ENCODE results near the gene NEDD9.

The NEDD9 gene

GRCh38 chr6:11232193-11232769 is at the start of gene NEDD9:
NEDD9 (minus strand) TSS chr6:11232668; CDS start chr6:11232515, 153 bp downstream.
- peaks cover 38 to 55% of the 10 kb centered on the region in 2 donors for H3K4me1 Mint-ChIP-seq

GRCh38 chr6:11282245-11282644 is 49.8 kb upstream of the NEDD9 start:
- Mint-ChIP-seq H3K4me1 (peaks cover 13 to 14% of the 10 kb centered on the region in 2 donors), H3K27ac (no peak overlapping the region), H3K4me3 (no peak overlapping the region), H3K27me3 (no peaks in the 10 kb centered on the region), H3K9me3 (peaks cover 0 to 3% of the 10 kb centered on the region in 2 donors), H3K36me3 (peaks cover 15 to 29% of the 10 kb centered on the region in 2 donors)
- no peak for DNase-seq
- ATAC-seq (replicated peaks), result no peak

More at GRCh38 chr6:11232193-11232769, at the start of gene NEDD9:
- ATAC-seq (replicated peaks), result peak; percentile 98 to 99
- H3K36me3 Mint-ChIP-seq, result peaks cover 2 to 12% of the 10 kb centered on the region in 2 donors
- DNase-seq, result peak; percentile 86
- peak within 1 kb of the TSS; percentile 84 to 89 for H3K4me3 Mint-ChIP-seq
- peak within 1 kb of the TSS; percentile 89 for H3K27ac Mint-ChIP-seq
- peaks cover 0 to 6% of the 10 kb centered on the region in 2 donors for H3K9me3 Mint-ChIP-seq
- no peaks in the 10 kb centered on the region for H3K27me3 Mint-ChIP-seq

- H3K4me3 Mint-ChIP-seq, result no peak overlapping the region
- H3K9me3 Mint-ChIP-seq, result no peaks in the 10 kb centered on the region
- H3K36me3 Mint-ChIP-seq, result peaks cover 14 to 32% of the 10 kb centered on the region in 2 donors
- no peak for ATAC-seq (replicated peaks)
- peak overlapping the region; percentile 37 for H3K27ac Mint-ChIP-seq
- H3K27me3 Mint-ChIP-seq, result no peaks in the 10 kb centered on the region
- DNase-seq, result no peak
- peaks cover 30 to 32% of the 10 kb centered on the region in 2 donors for H3K4me1 Mint-ChIP-seq
Measured at GRCh38 chr6:11280394-11280793, 47.9 kb upstream of the NEDD9 start.

- DNase-seq, result no peak
- no peak overlapping the region for H3K4me3 Mint-ChIP-seq
- no peaks in the 10 kb centered on the region for H3K9me3 Mint-ChIP-seq
- H3K27ac Mint-ChIP-seq, result peak overlapping the region; percentile 65
- ATAC-seq (replicated peaks), result no peak
- H3K36me3 Mint-ChIP-seq, result peaks cover 17 to 35% of the 10 kb centered on the region in 2 donors
- peaks cover 37 to 44% of the 10 kb centered on the region in 2 donors for H3K4me1 Mint-ChIP-seq
- H3K27me3 Mint-ChIP-seq, result no peaks in the 10 kb centered on the region
Measured at GRCh38 chr6:11279284-11279689, 46.8 kb upstream of the NEDD9 start.

- no peak for DNase-seq
- Mint-ChIP-seq H3K4me3 (peak overlapping the region; percentile 35 to 55), H3K9me3 (no peaks in the 10 kb centered on the region), H3K27ac (peak overlapping the region; percentile 93), H3K4me1 (peaks cover 38 to 45% of the 10 kb centered on the region in 2 donors), H3K27me3 (no peaks in the 10 kb centered on the region), H3K36me3 (peaks cover 19 to 43% of the 10 kb centered on the region in 2 donors)
- ATAC-seq (replicated peaks), result peak in 1 of 2 donors; percentile 10
Measured at GRCh38 chr6:11278207-11278559, 45.7 kb upstream of the NEDD9 start.

- peak; percentile 59 to 76 for ATAC-seq (replicated peaks)
- Mint-ChIP-seq H3K4me3 (peak overlapping the region; percentile 35 to 55), H3K27me3 (no peaks in the 10 kb centered on the region), H3K4me1 (peaks cover 40 to 45% of the 10 kb centered on the region in 2 donors), H3K36me3 (peaks cover 21 to 47% of the 10 kb centered on the region in 2 donors), H3K27ac (peak overlapping the region; percentile 93), H3K9me3 (no peaks in the 10 kb centered on the region)
- peak; percentile 40 for DNase-seq
Measured at GRCh38 chr6:11277275-11278206, 45.1 kb upstream of the NEDD9 start.

- Mint-ChIP-seq H3K4me3 (no peak overlapping the region), H3K27me3 (no peaks in the 10 kb centered on the region), H3K4me1 (peaks cover 40 to 45% of the 10 kb centered on the region in 2 donors), H3K9me3 (no peaks in the 10 kb centered on the region), H3K36me3 (peaks cover 26 to 54% of the 10 kb centered on the region in 2 donors), H3K27ac (peak overlapping the region; percentile 93)
- ATAC-seq (replicated peaks) (no peak), DNase-seq (no peak)
Measured at GRCh38 chr6:11276911-11277274, 44.4 kb upstream of the NEDD9 start.

GRCh38 chr6:11276228-11276627 is 43.8 kb upstream of the NEDD9 start:
- H3K27me3 Mint-ChIP-seq, result no peaks in the 10 kb centered on the region
- peak overlapping the region; percentile 68 for H3K27ac Mint-ChIP-seq
- H3K36me3 Mint-ChIP-seq, result peaks cover 27 to 57% of the 10 kb centered on the region in 2 donors
- ATAC-seq (replicated peaks), result no peak
- H3K9me3 Mint-ChIP-seq, result no peaks in the 10 kb centered on the region
- no peak overlapping the region for H3K4me3 Mint-ChIP-seq
- DNase-seq, result no peak
- peaks cover 40 to 45% of the 10 kb centered on the region in 2 donors for H3K4me1 Mint-ChIP-seq

GRCh38 chr6:11275598-11275997 is 43.1 kb upstream of the NEDD9 start:
- ATAC-seq (replicated peaks) (peak; percentile 88 to 90), DNase-seq (peak; percentile 38)
- peak overlapping the region in 1 of 2 donors; percentile 18 for H3K4me3 Mint-ChIP-seq
- no peaks in the 10 kb centered on the region for H3K9me3 Mint-ChIP-seq
- H3K4me1 Mint-ChIP-seq, result peaks cover 41 to 46% of the 10 kb centered on the region in 2 donors
- peaks cover 27 to 59% of the 10 kb centered on the region in 2 donors for H3K36me3 Mint-ChIP-seq
- H3K27me3 Mint-ChIP-seq, result no peaks in the 10 kb centered on the region
- H3K27ac Mint-ChIP-seq, result peak overlapping the region; percentile 83

- peak overlapping the region; percentile 10 for H3K27ac Mint-ChIP-seq
- H3K27me3 Mint-ChIP-seq, result no peaks in the 10 kb centered on the region
- ATAC-seq (replicated peaks) (no peak), DNase-seq (no peak)
- peaks cover 21 to 53% of the 10 kb centered on the region in 2 donors for H3K36me3 Mint-ChIP-seq
- H3K4me3 Mint-ChIP-seq, result no peak overlapping the region
- no peaks in the 10 kb centered on the region for H3K9me3 Mint-ChIP-seq
- H3K4me1 Mint-ChIP-seq, result peaks cover 45 to 55% of the 10 kb centered on the region in 2 donors
Measured at GRCh38 chr6:11273406-11274065, 41.1 kb upstream of the NEDD9 start.

- no peak overlapping the region for H3K4me3 Mint-ChIP-seq
Measured at GRCh38 chr6:11272491-11273192, 40.2 kb upstream of the NEDD9 start.

GRCh38 chr6:11271228-11272020 is 39.0 kb upstream of the NEDD9 start:
- DNase-seq (no peak), ATAC-seq (replicated peaks) (no peak)
- Mint-ChIP-seq H3K4me3 (no peak overlapping the region), H3K4me1 (peaks cover 25 to 34% of the 10 kb centered on the region in 2 donors), H3K27ac (peak overlapping the region; percentile 31), H3K9me3 (no peaks in the 10 kb centered on the region), H3K36me3 (peaks cover 19 to 37% of the 10 kb centered on the region in 2 donors), H3K27me3 (no peaks in the 10 kb centered on the region)

More at GRCh38 chr6:11272491-11273192, 40.2 kb upstream of the NEDD9 start:
- DNase-seq (no peak), ATAC-seq (replicated peaks) (no peak)
- H3K36me3 Mint-ChIP-seq, result peaks cover 21 to 46% of the 10 kb centered on the region in 2 donors
- H3K4me1 Mint-ChIP-seq, result peaks cover 37 to 46% of the 10 kb centered on the region in 2 donors
- H3K27ac Mint-ChIP-seq, result no peak overlapping the region
- H3K9me3 Mint-ChIP-seq, result no peaks in the 10 kb centered on the region
- H3K27me3 Mint-ChIP-seq, result no peaks in the 10 kb centered on the region
